Osteoblast (primary cell): Measurements from ENCODE around the gene EHBP1. TPM values are rescaled to one million over a fixed set of nuclear protein-coding genes. Genes with fewer than 3 reads are reported as not detected.

Experiments
- DNase-seq: peaks from one replicate; pipeline ENCODE4 v3.0.0; 2011; ENCODE audit warnings: low spot score, mixed read lengths; ENCODE audit not compliant: insufficient read length; ENCODE audit errors: missing footprints
- H2AFZ ChIP-seq: 2 replicates; pipeline ENCODE4 v1.6.0; 2011; ENCODE audit warnings: mild to moderate bottlenecking, low read length
- H3K27ac ChIP-seq: 2 replicates; pipeline ENCODE4 v1.5.1; 2011; ENCODE audit warnings: mild to moderate bottlenecking, low read depth, low read length, moderate library complexity
- H3K27me3 ChIP-seq: 2 replicates; pipeline ENCODE4 v1.6.0; 2012; ENCODE audit warnings: mild to moderate bottlenecking, control low read depth, inconsistent platforms, low read length, moderate library complexity; ENCODE audit not compliant: insufficient read depth
- H3K36me3 ChIP-seq: 2 replicates; pipeline ENCODE4 v1.5.1; 2011; ENCODE audit warnings: mild to moderate bottlenecking, low read length, control low read depth, moderate library complexity; ENCODE audit not compliant: insufficient read depth
- H3K4me1 ChIP-seq: 2 replicates; pipeline ENCODE4 v1.5.1; 2011; ENCODE audit warnings: mild to moderate bottlenecking, low read length, control low read depth, moderate library complexity; ENCODE audit not compliant: insufficient read depth
- H3K4me2 ChIP-seq: 2 replicates; pipeline ENCODE4 v1.6.0; 2011; ENCODE audit warnings: mild to moderate bottlenecking, low read length; ENCODE audit not compliant: insufficient read depth
- H3K4me3 ChIP-seq: fragments of 200-600 bp; sonication (generic); 3 replicates; pipeline ENCODE4 v1.5.1; 2012; ENCODE audit warnings: mild to moderate bottlenecking, low read length, inconsistent platforms; ENCODE audit not compliant: insufficient read depth
- H3K79me2 ChIP-seq: 2 replicates; pipeline ENCODE4 v1.6.0; 2012; ENCODE audit warnings: mild to moderate bottlenecking, low read length, control low read depth, inconsistent platforms; ENCODE audit not compliant: insufficient read depth
- H3K9me3 ChIP-seq: 2 replicates; pipeline ENCODE4 v1.5.1; 2011; ENCODE audit warnings: low read depth, low read length, control low read depth
- H4K20me1 ChIP-seq: 2 replicates; pipeline ENCODE4 v1.6.0; 2012; ENCODE audit warnings: mild to moderate bottlenecking, low read length, control low read depth; ENCODE audit not compliant: insufficient read depth
- total RNA-seq: library from RNA; depleted of rRNA; stranded (reverse); fragments of >200 nt; gene quantifications from 2 replicates; pipeline ENCODE4 v1.2.3, GENCODE V29; 2012
- TF ChIP-seq, protein P1 (sequence below): IDR thresholded peaks from 2 replicates; pipeline ENCODE4 v1.5.1; 2011; ENCODE audit warnings: mild to moderate bottlenecking, low read depth, low read length, moderate library complexity; ENCODE audit errors: extremely low read depth

EHBP1 gene
- total RNA-seq, 1 donor = 96.3 TPM

DNA sequence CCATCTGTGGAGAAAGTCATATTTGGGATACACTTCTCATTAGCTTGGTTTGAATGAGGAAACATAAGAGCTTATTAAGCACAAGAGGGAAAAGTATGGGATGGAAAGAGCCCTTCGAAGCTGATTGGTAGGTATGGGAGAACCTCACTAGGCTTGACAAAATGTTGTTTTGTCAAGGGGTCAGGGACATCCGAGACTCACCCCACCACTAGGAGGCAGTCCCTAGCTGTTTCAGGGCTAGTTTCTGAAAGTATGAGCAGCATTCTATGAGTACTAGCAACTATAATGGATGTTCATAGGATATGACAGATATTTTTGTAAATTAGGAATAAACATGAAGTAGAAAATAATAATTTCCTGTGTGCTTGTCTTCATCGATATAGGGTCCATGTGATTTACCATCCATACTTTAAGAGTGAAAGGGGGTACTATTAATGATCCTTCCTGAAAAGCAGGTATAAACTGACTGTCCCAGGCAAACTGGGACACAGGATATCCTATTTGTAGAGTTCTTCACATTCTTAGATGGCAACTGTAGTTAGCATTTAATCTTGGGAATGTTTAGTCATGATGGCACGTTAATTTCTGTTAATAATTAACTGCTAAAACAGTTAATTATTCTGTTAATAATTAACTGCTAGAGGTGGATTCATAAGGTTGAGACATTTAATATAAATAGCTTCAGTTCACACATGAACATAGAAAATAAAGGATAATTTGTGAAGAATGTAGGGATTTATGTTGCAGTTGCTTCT, 373.5 kb downstream of the EHBP1 start:
- H3K27ac ChIP-seq = no peak overlapping the region
- DNase-seq = peak; percentile 25

DNA sequence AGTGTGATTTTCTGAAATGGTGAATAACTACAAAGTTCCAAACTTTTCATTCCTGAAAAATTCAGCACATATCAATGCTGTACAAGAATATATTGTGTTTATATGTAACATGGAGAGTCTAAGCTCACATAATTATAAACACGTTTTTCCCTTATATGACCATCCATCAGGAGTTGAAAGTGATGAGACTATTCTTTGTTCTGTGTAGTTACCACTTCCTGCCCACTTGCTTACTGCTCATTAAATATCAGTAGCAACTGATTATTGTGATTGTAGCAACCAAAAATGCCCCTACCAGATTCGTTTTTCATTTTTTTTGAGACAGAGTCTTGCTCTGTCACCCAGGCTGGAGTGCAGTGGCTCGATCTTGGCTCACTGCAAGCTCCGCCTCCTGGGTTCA, 375.9 kb downstream of the EHBP1 start:
- DNase-seq = no peak
- no peaks in the 10 kb centered on the region for H3K27me3 ChIP-seq
- H4K20me1 ChIP-seq = no peaks in the 10 kb centered on the region
- no peaks in the 10 kb centered on the region for H3K79me2 ChIP-seq
- no peak overlapping the region for H3K4me3 ChIP-seq
- H3K9me3 ChIP-seq = no peaks in the 10 kb centered on the region
- no peaks in the 10 kb centered on the region for H3K4me1 ChIP-seq
- TF ChIP-seq, protein P1, sequence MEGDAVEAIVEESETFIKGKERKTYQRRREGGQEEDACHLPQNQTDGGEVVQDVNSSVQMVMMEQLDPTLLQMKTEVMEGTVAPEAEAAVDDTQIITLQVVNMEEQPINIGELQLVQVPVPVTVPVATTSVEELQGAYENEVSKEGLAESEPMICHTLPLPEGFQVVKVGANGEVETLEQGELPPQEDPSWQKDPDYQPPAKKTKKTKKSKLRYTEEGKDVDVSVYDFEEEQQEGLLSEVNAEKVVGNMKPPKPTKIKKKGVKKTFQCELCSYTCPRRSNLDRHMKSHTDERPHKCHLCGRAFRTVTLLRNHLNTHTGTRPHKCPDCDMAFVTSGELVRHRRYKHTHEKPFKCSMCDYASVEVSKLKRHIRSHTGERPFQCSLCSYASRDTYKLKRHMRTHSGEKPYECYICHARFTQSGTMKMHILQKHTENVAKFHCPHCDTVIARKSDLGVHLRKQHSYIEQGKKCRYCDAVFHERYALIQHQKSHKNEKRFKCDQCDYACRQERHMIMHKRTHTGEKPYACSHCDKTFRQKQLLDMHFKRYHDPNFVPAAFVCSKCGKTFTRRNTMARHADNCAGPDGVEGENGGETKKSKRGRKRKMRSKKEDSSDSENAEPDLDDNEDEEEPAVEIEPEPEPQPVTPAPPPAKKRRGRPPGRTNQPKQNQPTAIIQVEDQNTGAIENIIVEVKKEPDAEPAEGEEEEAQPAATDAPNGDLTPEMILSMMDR = no peak
- H3K27ac ChIP-seq = no peak overlapping the region
- H2AFZ ChIP-seq = no peak overlapping the region
- H3K4me2 ChIP-seq = no peak overlapping the region
- H3K36me3 ChIP-seq = no peaks in the 10 kb centered on the region

More for the DNA sequence above, 373.5 kb downstream of the EHBP1 start:
- no peak overlapping the region for H3K4me2 ChIP-seq
- H3K79me2 ChIP-seq = no peaks in the 10 kb centered on the region
- no peaks in the 10 kb centered on the region for H3K36me3 ChIP-seq
- no peak overlapping the region for H3K4me3 ChIP-seq
- no peaks in the 10 kb centered on the region for H3K4me1 ChIP-seq
- H3K27me3 ChIP-seq = peaks cover 4% of the 10 kb centered on the region
- no peaks in the 10 kb centered on the region for H3K9me3 ChIP-seq
- H4K20me1 ChIP-seq = no peaks in the 10 kb centered on the region
- H2AFZ ChIP-seq = no peak overlapping the region
- TF ChIP-seq, protein P1 = peak; percentile 58

DNA sequence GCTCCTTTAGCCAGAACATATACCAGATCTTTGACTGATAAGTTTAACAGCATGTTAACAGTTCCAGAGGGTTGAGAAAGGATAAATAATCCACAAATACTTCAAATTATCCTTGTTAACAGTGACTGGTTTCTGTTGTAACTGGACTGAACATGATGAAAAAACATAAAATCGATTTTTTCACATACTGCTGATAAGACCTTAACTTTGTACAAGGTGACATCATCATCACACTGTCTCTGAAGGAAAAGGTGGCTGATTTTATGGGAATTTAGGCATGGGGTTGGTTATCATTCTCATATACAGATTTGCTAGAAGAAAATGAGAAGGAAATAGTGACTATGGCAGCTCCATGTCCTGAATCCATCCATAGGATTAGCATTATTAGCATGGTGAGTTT, 381.2 kb downstream of the EHBP1 start:
- DNase-seq = no peak
- no peaks in the 10 kb centered on the region for H3K79me2 ChIP-seq
- no peak overlapping the region for H3K4me2 ChIP-seq
- peaks cover 3% of the 10 kb centered on the region for H3K27me3 ChIP-seq
- TF ChIP-seq, protein P1 = no peak
- H3K27ac ChIP-seq = no peak overlapping the region
- H3K36me3 ChIP-seq = no peaks in the 10 kb centered on the region
- H3K4me3 ChIP-seq = no peak overlapping the region
- no peaks in the 10 kb centered on the region for H3K4me1 ChIP-seq
- no peak overlapping the region for H2AFZ ChIP-seq
- no peaks in the 10 kb centered on the region for H3K9me3 ChIP-seq
- H4K20me1 ChIP-seq = no peaks in the 10 kb centered on the region

DNA sequence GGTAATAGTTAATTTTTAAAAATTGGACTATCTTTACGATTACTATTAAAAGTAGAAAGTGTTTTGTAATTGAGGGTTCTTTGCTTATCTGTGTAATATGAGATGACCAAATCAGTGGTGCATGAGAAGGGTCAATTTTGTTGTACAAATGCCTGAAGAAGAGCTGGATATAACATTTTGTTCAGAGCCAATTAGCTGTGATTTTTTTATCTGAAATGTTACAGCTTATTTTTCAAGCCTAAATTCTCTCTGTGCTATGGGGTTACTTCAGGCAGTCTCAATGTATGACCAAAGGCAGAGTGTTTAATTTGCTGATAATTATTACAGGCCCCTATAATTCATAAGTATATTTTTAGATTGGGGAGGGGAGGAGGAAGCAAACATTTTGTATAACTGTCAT, 386.9 kb downstream of the EHBP1 start:
- H3K36me3 ChIP-seq = no peaks in the 10 kb centered on the region
- TF ChIP-seq, protein P1 = no peak
- no peaks in the 10 kb centered on the region for H3K9me3 ChIP-seq
- no peaks in the 10 kb centered on the region for H3K27me3 ChIP-seq
- no peak overlapping the region for H3K4me3 ChIP-seq
- H2AFZ ChIP-seq = no peak overlapping the region
- H4K20me1 ChIP-seq = no peaks in the 10 kb centered on the region
- no peak overlapping the region for H3K27ac ChIP-seq
- no peaks in the 10 kb centered on the region for H3K79me2 ChIP-seq
- no peak for DNase-seq
- no peaks in the 10 kb centered on the region for H3K4me1 ChIP-seq
- H3K4me2 ChIP-seq = no peak overlapping the region
